T47D (cell line): Measurements from ENCODE around the gene HDAC6.

Source experiments
- DNase-seq, 2 experiments: peaks; one replicate each; pipeline versions ENCODE4 v3.0.0 to v3.0.0-alpha.2; 2011 to 2012; ENCODE audit warnings: low read depth in 1 of 2, low spot score in 1 of 2
- JUND ChIP-seq: IDR thresholded peaks from 2 replicates; pipeline ENCODE4 v1.6.1; 2012; ENCODE audit warnings: low read depth
- in situ Hi-C: cut with HindIII; loops from 2 replicates; pipeline ENCODE4 v1.10.0; 2016; ENCODE audit warnings: low sequenced_read_pairs, low pct_unique_long_range_greater_than_20kb

Gene HDAC6

DNA sequence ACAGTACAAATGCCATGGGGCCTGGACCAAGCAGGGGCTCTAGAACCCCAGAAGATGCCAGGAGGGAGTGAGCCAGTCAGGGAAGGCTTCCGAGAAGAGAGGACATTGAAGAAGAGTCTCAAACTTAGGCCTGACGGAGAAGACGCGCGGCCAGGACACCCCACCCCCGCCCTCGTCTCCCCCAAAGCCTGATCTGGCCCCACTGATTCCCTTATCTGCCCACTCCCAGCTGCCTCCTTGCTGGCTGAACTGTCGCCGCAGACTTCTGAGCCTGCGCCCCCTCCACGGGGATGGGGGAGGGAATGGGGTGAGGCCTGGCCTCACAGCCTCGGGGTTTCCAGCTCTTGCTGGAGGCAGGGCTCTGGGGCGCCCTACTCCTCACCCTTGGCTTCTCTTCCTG, 19.1 kb upstream of the HDAC6 start:
- TF ChIP-seq JUND = no peak
- in situ Hi-C loops = no loop called here
- no peak for DNase-seq

GRCh38 chrX:48784726-48785125, 17.1 kb upstream of the HDAC6 start:
- no peak for DNase-seq
- in situ Hi-C loops = no loop called here
- no peak for TF ChIP-seq JUND

- in situ Hi-C loops = no loop called here
- no peak for DNase-seq
- TF ChIP-seq JUND = no peak
Measured at GRCh38 chrX:48785186-48785539, 16.7 kb upstream of the HDAC6 start.

DNA sequence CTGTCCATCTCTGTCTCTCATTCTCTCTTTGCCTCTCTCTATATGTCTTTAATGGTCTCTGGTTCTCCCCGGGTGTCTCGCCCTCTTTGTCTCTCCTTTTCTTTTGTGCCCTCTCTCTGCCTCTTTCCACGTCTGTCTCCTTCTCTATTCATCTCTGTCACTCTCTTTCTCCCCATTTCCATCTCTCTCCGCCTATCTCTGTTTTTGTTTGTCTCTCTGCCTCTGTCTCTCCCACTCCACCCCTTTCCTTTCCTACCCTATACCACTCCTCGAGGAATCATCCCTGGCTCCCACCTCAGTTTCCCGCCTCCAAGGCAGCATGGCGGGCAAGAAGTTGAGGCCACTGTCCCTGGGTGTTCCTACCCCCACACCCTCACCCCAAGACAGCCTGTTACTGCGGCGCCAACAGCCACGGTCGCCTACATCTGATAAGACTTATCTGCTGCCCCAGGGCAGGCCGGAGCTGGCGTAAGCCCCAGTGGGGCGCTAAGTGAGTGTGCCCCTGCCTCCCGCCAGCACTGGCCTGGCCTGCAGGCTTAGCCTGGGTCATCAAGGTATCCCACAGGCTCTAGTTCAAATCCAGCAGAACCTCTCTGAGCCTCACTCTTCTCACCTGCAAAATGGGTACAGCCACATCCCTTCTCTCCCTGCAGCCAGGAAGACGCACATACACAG, 16.2 kb upstream of the HDAC6 start:
- in situ Hi-C loops = no loop called here
- no peak for TF ChIP-seq JUND
- no peak for DNase-seq

GRCh38 chrX:48786341-48786800, 15.5 kb upstream of the HDAC6 start, which contains the start of gene GATA1:
GATA1 (plus strand) TSS chrX:48786590; CDS start chrX:48791110, 4,520 bp downstream.
- TF ChIP-seq JUND = no peak
- DNase-seq = no peak
- in situ Hi-C loops = no loop called here

DNA sequence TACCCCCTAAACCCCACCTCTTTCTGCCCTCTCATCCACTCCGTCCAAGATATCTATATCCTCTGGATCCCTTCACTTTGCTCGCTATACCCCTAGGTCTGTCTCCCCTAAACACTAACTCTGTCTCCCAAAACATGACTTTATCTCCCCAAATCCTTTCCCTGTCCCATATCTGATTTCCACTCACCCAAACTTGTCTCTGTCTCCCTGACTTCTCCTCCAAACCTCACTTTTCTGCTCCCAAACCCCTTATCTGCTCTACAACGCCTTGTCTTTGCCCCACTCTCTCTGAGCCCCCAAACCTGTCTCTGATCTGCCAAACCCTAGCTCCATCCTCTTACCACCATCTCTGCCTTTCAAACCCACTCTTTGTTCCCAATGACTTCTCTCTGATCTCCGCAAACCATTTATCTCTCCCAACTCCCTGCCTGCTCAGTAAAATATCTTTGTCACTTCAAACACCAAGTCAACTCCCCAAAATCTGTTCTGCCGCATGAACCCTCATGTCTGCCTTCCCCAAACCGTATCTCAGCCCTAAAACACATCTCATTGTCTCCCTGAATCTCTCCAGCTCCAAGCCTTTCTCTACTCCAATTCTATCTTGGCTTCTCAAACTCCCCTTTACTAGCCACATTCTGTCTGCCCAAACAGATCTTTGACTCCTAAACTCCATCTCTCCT, 14.9 kb upstream of the HDAC6 start:
- DNase-seq = no peak
- in situ Hi-C loops = no loop called here
- no peak for TF ChIP-seq JUND

DNA sequence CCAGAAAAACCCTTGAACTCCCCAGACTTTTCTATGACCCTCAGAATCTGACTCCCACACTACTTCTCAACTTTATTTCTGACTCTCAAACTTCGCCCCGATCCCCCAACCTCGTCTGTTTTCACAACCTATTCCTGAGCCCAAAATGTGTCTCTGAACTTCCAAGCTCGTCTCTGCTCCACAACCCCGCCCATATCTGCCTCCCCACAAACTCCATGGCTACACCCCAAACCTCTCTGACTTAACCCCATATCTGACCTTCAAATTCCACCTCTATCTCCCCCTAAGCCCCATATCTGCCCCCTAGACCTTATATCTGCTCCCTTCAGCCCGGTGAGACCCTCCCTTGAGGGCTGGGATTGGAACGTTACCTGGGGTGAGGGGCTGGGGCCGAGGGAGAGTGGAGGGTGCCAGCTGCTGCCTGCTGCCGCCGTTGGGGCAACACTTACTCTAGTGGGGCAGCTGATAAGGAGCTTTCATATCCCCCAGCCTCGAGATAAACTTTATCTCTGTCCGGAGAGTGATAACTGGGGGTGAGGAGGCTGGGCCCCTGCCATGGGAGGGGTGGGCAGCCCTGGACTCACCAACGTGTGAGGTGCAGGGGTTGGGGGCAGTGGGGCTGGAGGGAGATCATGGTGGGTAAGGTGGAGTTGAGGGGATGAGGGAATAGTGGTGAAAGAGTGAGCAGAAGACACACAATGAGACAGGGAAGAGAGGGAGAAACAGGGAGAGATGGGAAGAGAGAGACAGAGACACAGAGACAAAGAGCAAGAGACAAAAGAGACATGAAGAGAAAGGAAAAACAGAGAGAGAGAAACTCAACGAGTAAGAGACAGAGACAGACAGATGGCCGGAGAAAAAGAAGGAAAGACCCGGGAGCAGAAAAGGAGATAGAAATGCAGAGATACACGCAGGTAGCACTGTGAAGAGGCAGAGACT, 14.1 kb upstream of the HDAC6 start:
- no peak for DNase-seq
- in situ Hi-C loops = no loop called here
- no peak for TF ChIP-seq JUND

GRCh38 chrX:48789366-48790220, 12.3 kb upstream of the HDAC6 start:
- TF ChIP-seq JUND = no peak
- in situ Hi-C loops = no loop called here

DNA sequence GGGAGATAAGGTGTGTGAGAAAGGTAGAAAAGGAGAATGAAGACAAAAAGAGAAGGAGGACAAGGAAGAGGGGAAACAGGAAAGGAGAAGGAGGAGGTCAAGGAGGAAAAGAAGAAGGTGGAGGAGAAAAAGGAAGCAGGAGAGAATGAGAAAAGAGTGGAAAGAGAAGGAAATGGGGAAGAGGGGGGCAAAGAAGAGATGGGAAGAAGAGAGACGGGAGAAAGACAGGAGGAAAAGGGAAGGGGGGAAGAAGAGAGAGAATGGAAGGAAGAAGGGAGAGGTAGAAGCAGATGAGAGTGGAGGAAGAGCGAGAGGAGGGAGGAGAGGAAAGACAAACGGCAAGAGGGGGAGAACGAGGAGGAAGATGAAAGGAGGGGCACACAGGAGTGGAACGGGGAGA, 11.4 kb upstream of the HDAC6 start:
- in situ Hi-C loops = no loop called here
- DNase-seq = no peak
- TF ChIP-seq JUND = no peak

More at GRCh38 chrX:48789366-48790220, 12.3 kb upstream of the HDAC6 start:
- no peak for DNase-seq

DNA sequence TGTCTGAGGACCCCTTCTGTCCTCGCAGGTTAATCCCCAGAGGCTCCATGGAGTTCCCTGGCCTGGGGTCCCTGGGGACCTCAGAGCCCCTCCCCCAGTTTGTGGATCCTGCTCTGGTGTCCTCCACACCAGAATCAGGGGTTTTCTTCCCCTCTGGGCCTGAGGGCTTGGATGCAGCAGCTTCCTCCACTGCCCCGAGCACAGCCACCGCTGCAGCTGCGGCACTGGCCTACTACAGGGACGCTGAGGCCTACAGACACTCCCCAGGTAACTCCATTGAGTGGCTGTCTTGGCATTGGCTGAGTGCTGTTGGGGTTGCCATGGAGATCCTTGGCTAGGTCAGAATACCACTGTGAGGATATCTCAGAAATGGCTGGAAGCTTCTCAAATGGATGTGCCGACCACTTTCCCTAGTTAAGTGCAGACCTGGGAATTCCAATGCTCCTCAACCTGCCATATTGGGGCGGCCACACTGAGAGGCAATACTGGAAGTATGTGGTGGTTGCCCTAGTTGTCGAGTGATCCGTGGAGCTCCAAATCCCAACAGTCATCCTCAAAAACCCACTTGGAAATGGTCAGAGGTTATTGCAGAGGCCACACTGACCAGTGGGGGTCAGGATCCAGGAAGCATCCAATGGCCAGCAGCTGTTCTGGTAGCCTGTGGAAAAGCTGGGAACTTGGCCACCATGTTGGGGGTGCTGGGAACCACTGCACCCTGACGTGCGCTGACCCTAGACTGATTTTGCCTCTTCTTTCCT, 10.6 kb upstream of the HDAC6 start:
- TF ChIP-seq JUND = no peak
- DNase-seq = no peak
- in situ Hi-C loops = no loop called here

DNA sequence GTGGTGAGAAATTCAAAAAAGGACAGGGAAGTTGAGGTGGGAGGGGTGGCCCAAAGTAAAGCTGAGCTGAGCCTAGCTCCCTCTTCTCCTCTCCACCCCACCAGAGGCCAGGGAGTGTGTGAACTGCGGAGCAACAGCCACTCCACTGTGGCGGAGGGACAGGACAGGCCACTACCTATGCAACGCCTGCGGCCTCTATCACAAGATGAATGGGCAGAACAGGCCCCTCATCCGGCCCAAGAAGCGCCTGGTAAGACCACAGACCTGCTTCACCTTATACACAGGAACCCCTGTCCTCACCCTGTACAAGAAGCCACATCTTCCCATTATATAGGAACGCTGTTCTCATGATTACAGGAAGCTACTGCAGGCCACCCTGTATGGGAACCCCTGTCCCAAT, 9.6 kb upstream of the HDAC6 start:
- in situ Hi-C loops = no loop called here
- no peak for DNase-seq
- no peak for TF ChIP-seq JUND
